Right ventricle myocardium superior (tissue), 1 donor: Measurements from ENCODE around the gene EMC10. TPM values are rescaled to one million over a fixed set of nuclear protein-coding genes. Genes with fewer than 3 reads are reported as not detected.
A peak's percentile ranks its signal among the peaks of the same experiment; 100 is the strongest.

Source experiments
- ATAC-seq: fragments of 200-7000 bp; cut with Tn5 transposase; one replicate; pipeline ENCODE4 v1.9.1; 2020; ENCODE audit warnings: mild to moderate bottlenecking; ENCODE audit not compliant: poor library complexity
- DNase-seq: peaks from one replicate; pipeline ENCODE4 v3.0.0-alpha.2; 2020
- intact Hi-C: fragments of 100-400 bp; cut with DNase I; formaldehyde crosslinking; loops from one replicate; pipeline ENCODE4 v1.11.2; 2022
- total RNA-seq: library from RNA; stranded (reverse); fragmentation: NEBNext Ultra II Directional; extraction: Animal tissue kit (Norgen Biotek cat#: 25700); gene quantifications from one replicate; pipeline ENCODE4 v1.2.1, GENCODE V29; 2021
- donor health status: DM: no; HTN: yes; CAD: no; lungs with severe emphysema.

EMC10 gene
- total RNA-seq, 1 donor from 2014 or later = 68.7 TPM

DNA sequence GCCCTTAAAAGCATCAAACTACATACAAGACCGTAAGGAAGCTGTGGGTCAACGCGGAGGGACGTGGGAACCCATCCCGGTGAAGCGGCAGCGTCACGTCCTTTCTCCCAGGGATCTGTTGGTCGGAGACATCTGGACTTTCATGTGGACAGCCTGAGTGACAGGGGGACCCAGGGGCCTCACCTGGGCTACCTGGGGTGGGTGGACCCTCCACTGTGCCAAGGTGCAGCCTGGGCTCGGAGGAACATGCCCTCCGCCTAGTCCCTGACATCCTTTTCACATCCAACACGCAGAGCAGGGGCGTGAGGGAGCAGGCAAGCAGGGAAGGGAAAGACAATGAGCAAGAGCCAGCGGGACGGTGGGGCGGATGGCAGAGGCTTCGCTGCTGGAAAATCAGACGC, 14.1 kb downstream of the EMC10 start:
- DNase-seq (peak; percentile 30), ATAC-seq (no peak)
- intact Hi-C loops = no loop called here

DNA sequence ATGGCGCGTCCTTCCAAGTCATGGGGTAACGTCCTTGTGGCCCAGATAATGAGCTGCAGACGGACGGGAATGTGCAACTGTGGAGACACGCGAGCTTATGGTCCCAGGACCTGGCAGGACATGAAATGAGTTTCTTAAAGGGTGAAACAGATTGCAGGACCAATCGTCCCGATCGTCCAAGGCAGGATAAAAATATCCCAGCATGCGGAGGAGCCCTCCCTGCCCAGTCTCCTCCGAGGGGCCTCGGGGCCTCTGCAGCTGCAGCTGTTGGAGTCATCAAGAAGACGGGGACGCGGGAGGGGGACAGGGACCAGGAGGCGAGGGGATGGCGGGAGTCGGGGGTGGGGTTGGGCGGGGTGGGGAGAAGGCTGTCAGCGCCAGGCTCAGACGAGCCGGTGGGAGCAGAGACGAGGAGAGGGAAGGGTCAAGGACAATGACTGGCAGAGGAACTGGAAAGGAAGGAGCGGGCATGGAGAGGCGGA, 14.7 kb downstream of the EMC10 start:
- ATAC-seq = no peak
- intact Hi-C loops = no loop called here
- DNase-seq = peak; percentile 26

DNA sequence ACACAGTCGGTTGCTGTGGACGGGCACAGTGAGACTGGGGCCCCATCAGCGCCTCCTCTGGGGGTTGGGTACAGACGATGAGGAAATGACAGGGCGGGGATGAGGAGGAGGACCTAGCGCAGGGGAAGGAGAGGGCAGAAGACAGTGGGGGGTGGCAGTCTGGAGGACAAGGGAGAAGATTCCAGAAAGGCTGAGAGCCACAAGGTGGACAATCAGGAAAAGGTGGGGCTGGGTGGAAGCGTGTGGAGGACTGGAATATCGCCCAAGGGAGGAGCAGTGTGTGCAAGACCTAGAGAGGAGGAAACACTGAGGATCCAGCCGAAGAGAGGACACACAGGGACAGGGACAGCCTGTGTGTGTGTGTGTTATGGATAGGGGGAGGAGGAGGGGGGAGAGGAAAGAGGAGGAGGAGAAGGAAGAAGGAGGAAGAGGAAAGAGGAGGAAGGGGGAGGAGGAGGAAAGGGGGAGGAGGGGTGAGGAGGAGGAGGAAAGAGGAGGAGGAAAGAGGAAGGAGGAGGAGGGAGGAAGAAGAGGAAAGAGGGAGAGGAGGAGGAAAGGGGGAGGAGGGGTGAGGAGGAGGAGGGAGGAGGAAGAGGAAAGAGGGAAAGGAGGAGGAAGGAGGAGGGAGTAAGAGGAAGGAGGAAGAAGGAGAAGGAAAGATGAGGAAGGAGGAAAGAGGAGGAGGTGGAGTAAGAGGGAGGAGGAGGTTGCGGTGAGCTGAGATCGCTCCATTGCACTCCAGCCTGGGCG, 16.2 kb downstream of the EMC10 start:
- no peak for ATAC-seq
- DNase-seq = peak; percentile 32
- intact Hi-C loops = no loop called here

DNA sequence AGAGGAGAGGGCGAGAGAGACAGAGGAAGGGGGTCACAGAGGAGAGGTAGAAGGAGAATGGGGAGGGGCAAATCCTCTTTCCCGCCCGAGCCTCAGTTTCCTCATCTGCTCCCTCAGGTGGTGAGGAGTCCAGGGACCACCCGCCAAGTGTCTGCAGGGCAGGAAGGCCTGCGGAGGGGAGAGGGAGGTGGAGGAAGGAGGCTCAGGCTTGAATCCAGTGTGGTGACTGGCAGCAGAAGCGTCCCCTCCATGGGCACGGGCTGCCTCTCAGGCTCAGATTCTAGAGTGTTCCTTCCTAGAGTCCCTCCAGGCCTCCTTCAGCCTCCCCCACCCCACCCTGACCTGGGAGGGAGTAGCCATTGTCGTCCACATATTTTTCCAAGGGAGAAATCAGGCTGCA, 16.9 kb downstream of the EMC10 start:
- DNase-seq (peak; percentile 6), ATAC-seq (no peak)
- intact Hi-C loops = no loop called here

DNA sequence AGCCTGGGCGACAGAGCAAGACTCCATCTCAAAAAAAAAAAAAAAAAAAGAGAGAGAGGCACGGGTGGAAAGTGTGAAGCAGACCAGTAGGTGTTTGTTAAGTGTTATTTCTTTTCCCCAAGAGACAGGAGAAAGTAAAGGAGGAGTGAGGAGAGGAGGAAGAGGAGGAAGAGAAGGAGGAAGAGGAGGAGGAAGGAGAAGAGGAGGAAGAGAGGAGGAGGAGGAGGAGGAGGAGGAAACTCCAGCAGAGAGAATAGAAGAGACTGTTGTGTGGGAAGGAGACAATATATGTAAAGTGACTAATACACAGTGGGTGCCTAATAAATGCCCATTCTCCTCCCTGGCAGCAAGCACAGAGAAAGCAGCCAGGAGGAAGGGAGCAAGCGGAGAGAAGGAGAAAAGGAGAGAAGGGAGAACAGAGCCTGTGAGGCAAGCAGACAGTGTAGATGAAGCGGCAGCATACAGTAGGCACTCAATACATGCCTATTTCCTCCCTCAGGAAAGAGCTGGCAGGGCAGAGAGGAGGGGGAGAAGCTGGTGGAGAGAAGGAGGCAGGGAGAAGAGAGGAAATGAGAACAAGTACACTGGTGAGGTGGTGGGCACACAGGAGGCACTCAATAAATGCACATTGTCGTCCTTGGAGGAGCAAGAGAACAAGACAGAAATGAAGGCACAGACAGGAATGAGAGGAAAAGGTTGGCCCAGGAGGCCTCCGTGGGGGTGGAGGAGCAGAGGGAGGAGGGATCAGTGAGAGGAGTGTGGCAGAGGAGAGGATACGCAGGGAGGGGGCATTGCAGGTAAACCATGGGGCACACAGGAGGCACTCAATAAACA, 18.1 kb downstream of the EMC10 start:
- ATAC-seq (no peak), DNase-seq (peak; percentile 7)
- intact Hi-C loops = no loop called here

DNA sequence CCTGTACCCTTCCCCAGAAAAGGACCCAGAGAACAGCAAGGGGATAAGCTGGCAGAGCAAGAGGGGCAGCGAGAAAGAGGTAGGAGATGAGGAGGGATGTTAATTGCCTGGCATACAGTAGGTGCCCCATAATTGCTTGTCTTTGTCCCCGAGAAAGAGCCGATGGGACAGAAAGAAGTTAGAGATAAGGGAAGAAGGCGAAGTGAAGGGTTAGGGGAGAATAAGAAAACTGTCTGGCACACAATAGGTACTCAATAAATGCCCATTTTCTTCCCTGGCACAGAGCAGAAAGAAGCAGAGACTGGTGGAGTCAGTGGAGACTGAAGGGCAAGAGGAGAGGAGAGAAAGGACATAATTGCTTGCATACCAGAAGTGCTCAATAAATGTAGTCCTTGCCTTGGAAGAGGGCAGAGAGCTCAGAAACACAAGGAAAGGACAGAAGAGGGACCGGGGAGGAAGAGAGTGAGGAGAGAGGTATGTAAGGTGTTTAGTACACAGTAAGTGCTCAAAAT, 18.8 kb downstream of the EMC10 start:
- DNase-seq (no peak), ATAC-seq (no peak)
- intact Hi-C loops = no loop called here

DNA sequence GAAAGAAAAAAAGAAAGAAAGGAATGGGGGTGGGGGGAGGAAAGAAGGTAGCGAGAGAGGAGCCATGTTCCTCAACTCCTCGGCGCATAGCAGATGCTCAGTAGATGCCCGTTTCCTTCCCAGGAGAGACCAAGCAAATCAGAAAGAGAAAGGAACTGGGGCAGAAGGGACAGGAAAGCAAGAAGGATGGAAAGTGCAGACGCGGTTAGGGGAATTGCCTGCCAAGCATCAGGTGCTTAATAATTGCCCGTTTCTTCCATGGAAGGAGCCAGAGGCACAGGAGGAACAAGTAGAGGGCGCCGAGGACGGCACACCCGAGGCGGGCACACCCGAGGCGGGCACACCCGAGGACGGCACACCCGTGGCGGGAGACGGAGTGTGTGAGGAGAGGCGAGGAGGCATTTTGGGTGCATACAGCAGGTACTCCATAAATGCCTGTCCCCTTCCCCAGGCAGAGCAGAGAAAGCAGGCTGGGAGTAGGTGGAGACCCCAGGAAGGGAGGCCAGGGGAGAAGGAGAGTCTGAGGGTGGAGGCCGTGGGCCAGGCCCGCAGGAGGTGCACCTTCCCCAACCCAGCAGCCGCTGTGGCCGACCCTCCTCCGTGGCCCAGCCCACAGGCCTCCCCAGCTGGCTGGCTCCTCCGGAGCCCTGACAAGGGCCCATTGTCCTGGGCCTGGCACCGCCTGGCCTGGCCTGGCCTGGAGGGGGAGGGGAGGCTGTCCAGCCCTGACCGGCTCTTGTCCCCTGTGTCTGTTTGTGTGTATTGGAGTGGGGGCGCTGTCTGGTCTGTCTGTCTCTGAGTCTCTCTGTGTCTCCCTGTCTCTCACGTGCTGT, 20.1 kb downstream of the EMC10 start:
- ATAC-seq = peak; percentile 42
- intact Hi-C loops = no loop called here
- DNase-seq = peak; percentile 79

DNA sequence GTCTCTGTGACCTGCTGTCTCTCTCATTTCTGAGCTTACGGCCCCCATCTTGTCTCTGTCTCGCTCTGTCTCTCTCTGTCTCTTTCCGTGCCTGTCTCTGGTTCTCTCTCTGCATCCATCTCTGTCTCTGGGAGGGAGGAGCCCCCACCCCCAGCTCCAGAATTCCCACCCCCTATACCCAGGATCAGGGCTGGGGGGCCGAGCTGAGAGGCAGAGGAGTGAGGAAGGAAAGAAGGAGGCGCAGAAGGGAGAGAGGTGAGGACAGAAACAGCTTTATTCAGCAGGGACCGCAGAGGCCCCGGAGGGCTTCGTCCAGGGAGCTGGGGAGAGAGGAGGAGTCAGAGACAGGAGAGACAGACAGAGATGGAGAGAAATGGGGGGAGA, 20.7 kb downstream of the EMC10 start:
- intact Hi-C loops = no loop called here
- peak; percentile 4 for ATAC-seq
- no peak for DNase-seq

DNA sequence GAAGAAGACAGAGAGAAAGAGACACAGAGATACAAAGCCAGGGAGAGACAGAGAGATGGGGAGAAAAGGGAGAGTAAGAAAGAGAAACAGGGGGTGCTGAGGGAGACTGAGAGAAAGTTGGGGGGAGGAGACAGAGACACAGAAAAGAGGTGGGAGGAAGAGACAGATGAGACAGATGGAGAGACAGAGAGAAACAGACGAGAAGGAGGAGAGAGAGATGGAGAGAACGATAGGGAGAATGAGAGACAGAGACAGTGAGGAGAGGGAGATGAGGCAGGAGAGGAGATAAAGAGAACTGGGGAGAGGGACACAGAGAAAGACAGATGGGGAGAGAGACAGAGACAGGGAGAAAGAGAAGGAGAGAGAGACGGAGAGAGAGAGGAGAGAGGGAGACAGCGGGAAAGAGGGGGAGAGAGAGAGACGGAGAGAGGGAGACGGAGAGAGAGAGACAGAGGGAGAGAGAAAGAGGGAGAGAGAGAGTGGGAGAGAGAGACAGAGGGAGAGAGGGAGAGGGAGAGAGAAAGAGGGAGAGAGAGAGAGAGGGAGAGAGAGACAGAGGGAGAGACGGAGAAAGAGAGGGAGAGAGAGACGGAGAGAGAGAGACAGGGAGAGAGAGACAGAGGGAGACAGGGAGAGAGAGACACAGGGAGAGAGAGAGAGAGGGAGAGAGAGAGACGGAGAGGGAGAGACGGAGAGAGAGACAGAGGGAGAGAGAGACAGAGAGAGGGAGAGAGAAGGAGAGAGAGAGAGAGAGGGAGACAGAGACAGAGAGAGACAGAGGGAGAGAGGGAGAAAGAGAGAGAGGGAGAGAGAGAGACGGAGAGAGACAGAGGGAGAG, 22.1 kb downstream of the EMC10 start:
- no peak for DNase-seq

DNA sequence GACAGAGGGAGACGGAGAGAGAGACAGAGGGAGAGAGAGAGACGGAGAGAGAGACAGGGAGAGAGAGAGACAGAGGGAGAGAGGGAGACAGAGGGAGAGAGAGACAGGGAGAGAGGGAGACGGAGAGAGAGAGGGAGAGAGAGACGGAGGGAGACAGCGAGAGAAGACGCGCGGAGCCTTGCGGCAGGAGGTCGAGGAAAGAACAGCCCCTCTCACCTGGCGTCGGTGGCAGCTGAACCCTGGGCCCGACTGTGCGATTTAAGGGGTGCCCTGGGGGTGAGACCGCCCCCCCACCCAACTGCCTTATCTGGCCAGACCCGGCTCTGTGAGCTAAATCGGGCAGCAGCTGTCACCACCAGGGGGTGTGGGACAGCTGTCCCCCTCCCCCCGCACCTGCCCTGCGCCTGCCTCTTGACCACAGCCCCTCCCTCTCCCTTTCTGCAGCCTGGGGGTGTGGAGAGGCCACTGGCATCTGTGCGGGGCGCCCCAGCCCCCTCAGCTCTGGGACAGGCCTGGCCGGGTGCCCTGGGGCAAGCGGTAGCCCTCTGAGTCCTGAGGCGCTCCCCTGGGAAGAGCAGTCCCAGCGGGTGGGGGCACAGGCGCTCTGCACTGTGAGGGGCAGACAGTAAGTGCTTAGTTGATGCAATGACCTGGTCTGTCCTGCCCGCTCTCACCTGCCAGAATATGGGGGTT, 23.9 kb downstream of the EMC10 start:
- peak; percentile 86 for DNase-seq
- intact Hi-C loops = no loop called here
- peak; percentile 51 for ATAC-seq

More for the DNA sequence above, 22.1 kb downstream of the EMC10 start:
- no peak for ATAC-seq
- intact Hi-C loops = no loop called here

DNA sequence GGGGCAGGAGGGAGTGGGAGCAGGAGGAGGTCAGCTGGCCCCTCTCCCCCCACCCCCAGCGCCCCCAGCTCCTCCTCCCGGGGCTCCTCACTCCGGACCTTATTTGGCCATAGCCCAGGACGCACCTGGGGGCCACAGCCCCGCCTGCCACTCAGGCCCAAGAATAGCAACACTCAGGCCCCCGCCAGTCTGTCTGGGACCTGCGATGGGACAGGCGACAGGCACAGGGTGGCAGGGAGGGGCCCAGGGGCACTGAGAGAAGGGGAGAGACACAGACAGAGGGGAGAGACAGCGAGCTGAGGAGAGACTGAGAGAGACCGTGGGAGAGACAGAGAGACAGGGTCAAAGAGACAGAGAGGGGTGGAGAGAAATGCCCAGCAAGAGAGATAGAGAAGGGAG, 24.4 kb downstream of the EMC10 start:
- ATAC-seq = peak; percentile 67
- DNase-seq = peak; percentile 88
- intact Hi-C loops = no loop called here

DNA sequence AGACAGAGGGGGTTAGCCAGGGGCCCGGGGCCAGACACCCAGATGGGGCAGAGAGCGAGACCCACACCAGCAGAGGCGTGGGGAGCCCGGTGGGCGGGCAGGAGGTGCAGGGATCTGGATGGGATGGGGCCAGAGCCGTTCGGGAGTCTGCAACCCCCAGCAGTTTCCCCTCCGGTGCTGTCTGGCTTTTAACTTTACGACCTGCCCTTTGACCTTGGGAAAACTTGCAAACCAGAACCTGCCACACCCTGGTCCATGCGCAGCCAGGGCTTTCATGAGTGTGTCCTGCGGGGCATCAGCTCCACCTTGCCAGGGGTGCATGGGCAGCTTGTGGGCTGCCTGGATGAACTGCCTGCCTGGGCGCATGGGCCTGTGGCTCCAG, 24.9 kb downstream of the EMC10 start:
- DNase-seq (no peak), ATAC-seq (peak; percentile 4)
- intact Hi-C loops = no loop called here

DNA sequence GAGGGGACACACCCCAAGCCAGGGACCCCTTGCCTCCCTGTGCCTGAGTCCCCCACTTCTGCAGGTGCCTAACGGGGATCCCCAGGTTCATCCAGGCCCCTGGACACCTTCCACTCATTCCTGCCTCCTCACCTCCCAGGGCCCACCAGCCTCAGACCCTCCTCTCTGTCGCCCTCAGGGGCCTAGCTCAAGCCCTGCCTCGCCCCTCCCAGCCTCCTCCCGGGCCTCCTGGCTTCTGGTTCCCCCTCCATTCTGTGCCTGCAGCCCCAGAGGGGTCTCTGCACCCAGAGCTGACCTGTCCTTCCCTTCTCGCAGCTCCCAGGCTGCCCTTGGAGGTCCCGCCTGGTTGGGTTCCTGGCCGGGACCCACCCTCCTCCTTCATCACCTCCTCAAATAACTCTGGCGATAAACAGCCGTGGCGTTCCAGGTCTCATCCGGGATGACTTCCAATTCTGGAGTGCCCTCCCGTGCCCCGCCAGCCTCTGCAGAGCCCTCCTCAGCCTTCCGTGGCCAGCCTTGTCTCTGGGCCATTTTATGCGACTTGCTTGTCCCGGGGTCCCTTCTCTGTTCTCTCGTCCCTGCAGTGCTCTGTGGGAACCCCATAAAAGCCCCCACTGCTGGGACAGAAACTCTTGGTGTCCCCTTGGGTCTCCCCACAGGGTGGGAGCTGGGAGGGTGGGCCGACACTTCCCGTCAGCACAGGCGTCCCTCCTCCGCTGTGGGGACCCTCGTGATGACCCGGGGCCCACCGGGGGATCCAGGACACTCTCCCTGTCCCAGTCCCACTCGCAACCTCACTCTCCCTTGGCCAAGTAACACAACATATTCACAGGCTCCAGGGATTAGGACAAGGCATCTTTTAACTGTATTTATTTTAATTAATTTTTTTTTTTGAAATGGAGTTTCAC, 25.5 kb downstream of the EMC10 start:
- ATAC-seq = peak; percentile 63
- DNase-seq = peak; percentile 81
- intact Hi-C loops = no loop called here

DNA sequence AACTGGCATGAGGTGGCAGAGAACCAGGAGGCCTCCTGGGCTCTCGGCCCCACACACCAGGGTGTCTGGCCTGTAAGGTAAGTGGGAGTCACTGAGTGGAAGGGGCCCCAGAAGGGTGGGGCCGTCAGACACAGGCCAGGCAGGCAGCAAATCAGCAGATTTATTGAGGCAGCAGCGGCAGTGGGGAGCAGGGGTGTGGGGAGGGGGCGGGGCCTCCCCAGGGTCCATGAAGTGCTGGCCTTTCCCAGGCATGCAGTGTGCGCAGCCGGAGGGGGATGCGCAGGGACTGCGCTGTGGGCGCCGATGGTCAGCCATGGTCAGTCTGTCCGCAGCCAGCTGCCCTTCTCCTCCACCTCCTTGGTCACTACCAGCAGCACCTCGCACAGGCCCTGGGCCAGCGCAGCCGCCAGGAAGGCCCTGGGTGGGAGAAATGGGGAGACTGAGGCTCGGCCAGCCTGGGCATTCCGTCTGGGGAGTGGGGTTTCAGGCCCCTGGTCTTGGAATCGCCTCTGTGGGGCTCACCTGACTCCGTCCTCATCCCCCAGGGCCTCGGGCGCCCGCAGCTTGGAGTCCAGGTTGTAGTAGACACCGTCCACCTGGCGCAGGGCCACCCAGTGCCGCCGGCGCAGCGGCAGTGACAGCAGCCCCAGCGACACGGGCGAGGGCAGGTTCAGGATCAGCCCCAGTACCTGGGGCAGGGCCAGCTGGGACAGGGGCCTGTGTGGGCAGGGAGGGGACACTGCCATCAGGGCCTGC, 29.7 kb downstream of the EMC10 start:
- intact Hi-C loops = no loop called here
- DNase-seq = no peak
- ATAC-seq = no peak

DNA sequence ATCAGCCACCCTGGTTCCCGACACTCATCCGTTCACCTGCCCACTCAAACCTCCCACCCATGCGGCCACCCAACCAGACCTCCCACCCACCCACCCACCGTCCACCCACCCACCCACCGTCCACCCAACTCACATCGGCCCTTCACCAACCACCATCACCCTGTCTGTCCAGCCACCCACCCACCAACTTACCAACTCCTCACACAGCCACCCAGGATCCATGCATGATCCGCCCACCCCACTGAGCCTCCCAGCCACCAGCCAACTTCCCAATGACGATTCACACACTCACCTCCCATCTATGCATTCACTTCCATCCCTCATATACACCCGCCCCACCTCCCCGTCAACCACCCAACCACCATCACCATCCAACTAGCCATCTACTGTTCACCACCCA, 30.4 kb downstream of the EMC10 start:
- ATAC-seq (no peak), DNase-seq (peak; percentile 20)
- intact Hi-C loops = no loop called here

DNA sequence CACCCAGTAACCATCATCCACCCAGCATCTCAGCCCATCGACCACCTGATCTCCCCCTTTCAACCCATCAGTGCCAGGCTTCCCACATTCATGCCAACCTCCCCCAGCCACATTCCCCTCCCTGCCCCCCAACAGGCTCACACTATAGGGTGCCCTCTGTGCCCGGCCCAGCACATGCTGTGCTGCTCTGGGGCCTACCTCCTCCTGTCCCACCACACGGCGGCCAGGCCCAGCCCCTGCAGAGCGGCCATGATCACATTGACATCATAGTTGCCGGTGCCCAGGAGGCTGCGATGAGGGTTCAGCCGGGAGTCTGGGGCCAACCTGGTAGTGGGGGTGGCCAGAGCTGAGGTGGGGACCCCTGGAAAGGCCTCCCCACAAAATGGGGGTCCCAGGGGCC, 31.1 kb downstream of the EMC10 start:
- intact Hi-C loops = no loop called here
- peak; percentile 40 for DNase-seq
- no peak for ATAC-seq
